G401.6 (cell line): Measurements from ENCODE around the gene NTN4.

Source experiments
- FAIRE-seq: peaks from 2 replicates; lab custom pipeline; 2012; peaks lifted over from hg19 to GRCh38; lab: Jason Lieb, UNC

NTN4 gene

DNA sequence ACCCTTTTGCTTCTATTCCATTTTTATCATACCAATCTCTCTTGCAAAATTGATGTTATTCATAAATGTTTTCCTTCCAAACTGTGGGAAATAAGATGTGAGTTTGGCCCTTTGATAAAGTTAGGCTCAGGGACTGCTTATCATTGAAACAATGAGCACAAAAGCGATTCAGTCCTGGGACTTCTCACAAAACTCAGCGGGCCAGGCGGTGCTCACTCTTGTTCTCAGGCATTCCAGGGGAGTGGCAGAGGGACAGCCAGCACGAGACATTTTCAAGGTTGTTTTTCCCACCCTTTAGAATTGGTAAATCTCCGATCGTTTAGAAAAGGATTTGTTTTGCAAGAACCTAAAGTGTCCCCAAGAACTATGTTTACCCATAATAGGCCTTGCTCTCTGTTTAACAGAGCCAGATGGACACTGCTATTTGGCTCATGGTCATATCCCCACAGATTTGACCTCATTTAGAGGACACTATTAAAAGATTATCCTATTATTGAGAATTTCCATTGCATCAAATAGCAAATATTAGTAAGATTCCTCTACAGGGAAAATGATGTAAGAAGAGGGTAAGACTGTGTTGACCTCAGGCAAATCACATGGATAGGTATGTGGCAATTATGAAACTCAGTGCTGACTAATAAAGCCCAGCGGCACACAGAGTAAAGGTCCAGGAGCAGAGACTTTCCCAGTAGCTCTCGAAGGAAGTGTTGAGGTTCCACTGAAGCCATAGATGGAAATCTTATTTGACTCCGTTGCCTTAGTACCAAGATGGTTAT is 136.6 kb downstream of the NTN4 start:
- FAIRE-seq = peak; percentile 88

DNA sequence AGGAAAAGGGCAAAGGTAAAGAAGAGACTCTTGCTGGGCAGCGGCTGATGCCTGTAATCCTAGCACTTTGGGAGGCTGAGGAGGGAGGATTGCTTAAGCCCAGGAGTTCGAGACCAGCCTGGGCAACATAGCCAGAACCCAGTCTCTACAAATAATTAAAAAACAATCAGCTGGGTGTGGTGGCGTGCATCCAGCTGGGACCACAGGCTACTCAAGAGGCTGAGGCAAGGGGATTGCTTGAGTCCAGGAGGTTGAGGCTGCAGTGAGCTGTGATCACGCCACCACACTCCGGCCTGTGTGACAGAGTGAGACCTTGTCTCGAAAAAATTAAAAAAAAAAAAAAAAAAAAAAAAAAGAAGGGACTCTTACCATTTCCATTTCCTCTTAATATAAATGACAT is 138.9 kb downstream of the NTN4 start:
- FAIRE-seq = no peak

DNA sequence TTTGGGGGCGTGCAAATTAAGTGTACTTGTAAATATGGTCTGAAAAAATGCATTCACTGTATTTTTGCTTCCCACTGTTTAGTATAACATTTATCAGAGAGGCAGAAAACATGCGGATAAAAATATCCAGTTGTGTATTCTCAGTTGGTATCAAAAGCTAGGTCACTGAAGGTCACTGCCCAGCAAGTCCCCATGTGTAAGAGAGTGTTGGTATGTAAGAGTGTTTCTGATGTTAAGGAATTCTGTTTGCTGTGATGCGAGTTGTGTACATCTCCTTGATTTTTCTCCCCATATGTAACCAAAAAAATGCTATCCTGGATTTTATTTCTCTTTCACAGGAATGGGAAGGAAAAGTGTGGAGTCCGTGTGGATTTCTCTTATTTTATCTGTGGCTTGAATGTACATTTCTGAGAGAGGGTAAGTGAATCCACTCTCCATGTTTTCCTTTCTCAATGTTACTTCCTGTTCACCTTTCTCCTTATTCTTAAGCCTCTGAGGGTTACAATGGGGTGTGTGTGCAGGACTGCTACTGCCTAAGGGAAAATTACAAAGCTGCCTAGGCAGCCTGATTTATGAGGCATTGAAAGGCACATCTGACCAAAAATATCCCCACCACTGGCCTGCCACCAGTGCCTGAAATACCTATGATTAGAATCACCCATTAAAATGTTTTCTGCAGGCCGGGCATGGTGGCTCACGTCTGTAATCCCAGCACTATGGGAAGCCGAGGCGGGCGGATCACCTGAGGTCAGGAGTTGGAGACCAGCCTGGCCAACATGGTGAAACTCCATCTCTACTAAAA is 141.4 kb downstream of the NTN4 start:
- FAIRE-seq = peak; percentile 96

DNA sequence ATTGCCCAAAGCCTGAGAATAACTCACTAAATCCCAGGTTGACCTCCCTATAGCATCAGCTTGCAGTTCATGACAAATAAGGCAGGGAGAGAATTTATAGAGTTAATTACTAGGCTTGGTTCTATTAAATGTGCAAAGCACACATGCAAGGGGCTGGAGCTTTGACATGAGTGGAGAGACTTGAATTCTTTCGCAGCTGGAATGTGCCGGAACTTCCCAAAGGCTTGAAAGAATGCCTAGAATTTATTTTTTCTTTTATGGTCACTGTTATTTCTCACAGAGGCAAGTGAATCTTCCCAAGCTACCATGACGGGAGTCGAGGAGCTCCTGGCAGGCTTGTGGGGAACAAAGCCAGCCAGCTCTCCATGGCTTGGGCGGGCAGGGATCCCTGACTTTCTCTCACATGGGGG is 143.8 kb downstream of the NTN4 start:
- peak; percentile 97 for FAIRE-seq

GRCh38 chr12:95643256-95643655 is 147.3 kb downstream of the NTN4 start:
- FAIRE-seq = no peak

DNA sequence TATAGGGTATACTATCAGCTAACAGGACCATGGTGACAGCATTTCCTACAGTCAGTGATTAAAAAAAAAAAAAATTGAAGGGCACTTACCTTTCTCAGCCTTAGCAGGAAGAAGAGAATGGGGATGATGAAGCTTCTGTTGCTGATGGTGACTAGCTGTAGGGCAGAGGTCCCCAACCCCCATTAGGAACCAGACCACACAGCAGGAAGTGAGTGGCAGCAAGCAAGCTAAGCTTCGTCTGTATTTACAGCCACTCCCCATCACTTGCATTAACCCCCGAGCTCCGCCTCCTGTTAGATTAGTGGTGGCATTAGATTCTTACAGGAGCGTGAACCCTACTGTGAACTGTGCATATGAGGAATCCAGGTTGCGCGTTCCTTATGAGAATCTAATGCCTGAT is 148.0 kb downstream of the NTN4 start:
- no peak for FAIRE-seq

DNA sequence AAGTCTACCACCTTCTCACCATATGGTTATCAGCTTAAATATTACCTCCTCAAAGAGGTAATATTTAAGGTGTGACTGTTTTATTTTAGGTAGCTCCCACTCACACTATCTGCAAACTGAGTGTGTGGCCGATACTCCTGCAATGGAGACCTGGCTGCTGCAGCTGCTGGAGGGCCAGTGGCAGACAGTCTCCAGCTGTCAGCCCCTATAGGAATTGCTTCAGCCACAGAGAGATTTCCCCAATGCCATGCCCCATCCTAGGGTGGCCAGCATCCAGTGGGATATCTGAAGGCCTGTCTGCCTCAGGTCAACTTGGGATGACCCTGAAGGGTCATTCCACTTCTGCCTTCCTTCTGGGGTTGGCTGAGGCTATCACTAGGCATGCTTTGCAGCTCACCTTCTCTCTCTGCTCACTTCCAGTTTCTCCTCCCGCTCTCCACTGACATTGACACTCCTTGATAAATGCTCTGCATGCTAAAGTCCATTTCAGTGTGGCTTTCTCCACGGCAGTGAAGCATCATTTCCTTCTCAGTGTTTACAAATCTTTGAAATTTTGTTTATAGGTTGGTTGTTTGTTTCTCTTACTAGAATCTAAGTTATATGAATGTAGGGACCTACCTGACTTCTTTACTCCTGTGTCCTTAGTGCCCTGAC is 149.1 kb downstream of the NTN4 start:
- FAIRE-seq = no peak

- no peak for FAIRE-seq
Measured at GRCh38 chr12:95640516-95640915, 150.0 kb downstream of the NTN4 start.

GRCh38 chr12:95637471-95638155 is 153.0 kb downstream of the NTN4 start:
- FAIRE-seq = no peak

GRCh38 chr12:95637010-95637409 is 153.6 kb downstream of the NTN4 start:
- no peak for FAIRE-seq

DNA sequence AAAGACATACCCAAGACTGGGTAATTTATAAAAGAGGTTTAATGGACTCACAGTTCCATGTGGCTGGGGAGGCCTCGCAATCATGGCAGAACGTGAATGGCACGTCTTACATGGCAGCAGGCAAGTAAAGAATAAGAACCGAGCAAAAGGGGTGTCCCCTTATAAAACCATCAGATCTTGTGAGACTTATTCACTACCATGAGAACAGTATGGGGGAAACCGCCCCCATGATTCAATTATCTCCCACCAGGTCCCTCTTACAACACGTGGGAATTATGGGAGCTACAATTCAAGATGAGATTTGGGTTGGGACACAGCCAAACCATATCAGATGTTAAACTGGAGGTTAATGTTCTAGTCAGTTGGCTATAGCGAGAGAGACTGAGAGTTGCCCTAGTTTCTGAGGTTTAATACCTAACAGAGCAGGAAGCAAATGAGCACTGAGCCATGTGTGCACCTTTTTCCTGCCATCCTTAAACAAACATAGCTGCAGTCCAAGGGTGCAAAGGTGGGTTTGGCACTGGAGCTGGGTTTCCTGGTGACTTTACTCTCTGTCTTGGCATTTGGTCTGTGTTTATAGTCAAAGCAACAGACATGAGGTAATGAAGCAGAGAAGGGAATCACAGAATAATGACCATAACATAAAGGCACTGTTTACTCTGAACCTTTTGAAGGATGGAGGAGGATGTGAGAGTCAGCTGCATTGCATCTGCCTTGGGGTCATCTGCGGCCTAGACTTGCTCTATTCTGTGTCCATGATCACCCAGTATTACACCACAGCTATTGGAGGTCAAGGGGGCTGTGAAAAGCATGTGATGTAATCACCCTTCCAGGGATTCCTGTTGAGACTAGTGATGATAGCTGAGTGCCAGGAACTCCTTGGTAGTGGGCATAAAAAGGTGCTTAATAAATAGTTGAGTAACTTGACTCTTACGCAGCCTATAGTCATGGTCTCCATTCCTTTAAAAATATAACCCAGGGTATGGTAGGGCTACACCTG is 155.6 kb downstream of the NTN4 start:
- no peak for FAIRE-seq

DNA sequence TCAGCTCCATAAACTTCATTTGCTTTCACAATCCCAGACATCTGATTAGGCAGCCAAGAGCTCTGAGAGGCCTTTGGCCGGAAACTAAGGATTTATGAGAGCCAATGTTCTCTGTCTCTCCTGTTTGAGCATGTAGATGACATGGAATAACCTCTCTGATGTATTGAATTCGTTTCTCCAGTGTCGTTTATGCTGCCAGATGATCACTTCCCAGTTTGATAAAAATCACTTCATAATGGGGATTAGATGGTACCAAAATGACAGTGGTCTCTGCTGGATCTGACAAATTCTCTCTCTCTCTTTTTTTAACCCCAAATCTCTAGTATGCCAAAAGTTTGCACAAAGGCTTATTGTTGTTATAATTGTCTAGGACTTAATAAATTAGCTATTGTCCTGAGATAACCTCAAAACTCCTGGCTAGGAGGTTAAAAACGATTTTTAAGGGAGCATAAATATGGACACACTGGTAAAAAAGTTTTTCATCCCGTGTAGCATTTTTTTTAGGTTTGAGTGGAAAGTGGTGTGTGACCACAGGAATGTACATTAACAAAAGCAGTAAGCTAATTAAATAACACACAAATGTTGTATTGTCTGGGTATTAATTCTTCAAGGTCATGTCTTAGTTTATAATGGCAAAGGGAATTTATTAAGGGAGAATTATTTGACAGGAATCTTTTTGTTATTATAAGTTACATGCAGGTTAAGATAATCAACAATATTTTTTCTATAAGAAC is 156.7 kb downstream of the NTN4 start:
- no peak for FAIRE-seq

DNA sequence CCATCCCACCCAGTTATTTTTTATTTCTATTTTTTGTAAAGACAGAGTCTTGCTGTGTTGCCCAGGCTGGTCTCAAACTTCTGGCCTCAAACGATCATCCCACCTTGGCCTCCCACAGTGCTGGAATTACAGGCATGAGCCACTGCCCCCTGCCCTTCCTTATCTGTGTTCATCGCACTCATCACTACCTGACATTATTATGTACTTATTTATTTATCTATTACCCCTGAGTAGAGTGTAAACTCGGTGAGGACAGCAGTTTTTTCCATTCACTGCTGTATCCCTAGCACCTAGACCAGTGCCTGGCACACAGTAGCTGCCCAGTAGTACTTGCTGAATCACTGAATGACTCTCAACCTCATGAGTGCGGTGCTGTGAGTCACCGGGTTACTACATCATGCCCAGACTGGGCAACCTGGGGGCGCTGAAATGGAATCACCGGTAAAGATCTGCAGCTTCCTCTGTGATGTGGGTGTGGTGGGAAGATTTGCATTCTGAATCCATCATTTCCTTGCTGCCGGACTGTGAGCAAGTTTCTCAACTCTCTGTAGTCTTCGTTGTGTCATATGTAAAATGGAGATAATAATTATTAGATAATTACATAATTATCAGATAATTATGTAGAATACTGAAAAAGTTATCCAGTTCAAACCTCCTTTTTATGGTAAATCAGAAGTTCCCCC is 157.4 kb downstream of the NTN4 start:
- no peak for FAIRE-seq

GRCh38 chr12:95630496-95630895 is 160.1 kb downstream of the NTN4 start:
- FAIRE-seq = no peak

DNA sequence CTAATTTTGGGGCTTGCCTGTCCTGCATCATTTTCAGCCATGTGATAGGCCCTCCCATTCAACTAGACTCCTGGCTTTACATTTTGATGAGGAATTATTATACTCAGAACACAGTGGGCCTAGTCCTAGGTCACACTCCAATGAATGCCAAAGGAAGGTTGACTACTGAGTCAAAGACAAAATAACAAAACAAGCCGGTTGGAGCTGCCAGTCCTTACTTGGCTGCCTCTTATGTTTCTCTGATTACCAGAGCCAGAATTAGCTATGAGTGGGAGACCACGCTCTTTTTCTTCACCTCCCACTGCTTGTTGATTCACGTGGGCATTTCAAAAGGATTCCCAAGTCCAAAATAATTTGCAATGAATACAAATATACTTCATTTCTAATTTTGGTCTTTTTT is 161.2 kb downstream of the NTN4 start:
- FAIRE-seq = no peak

- FAIRE-seq = no peak
Measured at GRCh38 chr12:95626854-95627253, 163.7 kb downstream of the NTN4 start.

GRCh38 chr12:95625012-95625411 is 165.6 kb downstream of the NTN4 start:
- no peak for FAIRE-seq

DNA sequence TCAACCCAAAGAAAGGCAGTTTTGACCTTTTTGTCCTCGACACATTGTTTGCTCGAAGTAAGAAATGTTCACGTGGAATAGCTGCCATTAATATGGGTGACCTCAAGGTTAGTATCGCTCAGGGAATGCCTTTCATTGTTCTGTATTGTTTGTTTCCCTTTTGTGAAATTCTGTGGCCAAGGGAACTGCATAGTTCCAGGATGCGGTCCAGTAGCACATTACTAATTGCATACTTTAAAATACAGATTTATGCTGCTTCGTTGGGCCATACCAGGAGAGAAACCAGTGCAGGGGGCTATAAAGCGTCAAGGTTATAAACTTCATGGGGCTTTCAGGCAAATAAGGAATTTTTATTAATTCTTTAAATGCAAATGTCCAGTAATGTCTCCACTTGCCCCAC is 166.0 kb downstream of the NTN4 start:
- peak; percentile 89 for FAIRE-seq

DNA sequence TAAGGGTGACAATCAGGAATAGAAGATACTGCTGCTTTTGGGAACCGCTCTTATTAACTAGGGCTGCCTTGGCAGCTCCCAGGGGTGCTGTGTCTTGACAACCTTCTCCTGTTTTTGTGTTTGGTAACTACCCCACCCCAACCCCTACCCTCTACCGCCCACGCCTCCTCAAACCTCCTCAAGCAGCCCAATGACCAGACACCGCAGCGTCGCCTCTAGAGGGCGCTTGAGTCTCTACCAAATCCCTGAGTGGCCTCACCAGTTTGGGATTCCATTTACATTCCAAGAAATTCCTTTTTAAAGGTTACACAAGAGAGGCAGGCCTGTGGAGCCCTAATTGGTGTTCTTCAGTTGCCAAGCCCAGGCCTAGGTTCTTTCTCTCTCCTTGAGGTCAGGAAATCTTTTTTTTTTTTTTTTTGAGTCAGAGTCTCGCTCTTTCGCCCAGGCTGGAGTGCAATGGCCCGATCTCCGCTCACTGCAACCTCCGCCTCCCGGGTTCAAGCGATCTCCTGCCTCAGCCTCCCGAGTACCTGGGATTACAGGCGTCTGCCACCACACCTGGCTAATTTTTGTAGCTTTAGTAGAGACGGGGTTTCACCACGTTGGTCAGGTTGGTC is 166.9 kb downstream of the NTN4 start:
- peak; percentile 95 for FAIRE-seq

DNA sequence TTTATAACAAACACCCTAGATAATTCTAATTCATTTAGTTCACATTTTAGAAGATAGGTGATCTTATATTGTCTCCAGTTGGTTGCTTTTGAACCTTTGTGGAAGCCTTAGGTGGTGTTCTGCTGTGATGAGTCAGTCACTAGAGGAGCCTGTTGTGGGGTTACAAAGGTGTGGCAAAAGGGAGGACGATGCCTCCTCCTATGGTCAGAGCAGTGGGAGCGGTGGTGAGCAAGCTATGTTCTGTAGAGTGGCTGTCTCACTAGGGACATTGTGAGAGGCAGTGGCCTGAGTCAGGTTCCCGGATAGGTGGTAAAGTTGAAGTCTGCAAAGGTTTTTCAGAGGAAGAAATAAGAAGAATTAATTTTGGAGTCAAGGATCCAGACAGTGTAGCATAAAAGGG is 167.7 kb downstream of the NTN4 start:
- no peak for FAIRE-seq
